ENCODE measurements around the gene HRNR.

Gene HRNR

GRCh38 chr1:152164517-152165136, 59.4 kb downstream of the HRNR start:
- Histone ChIP-seq H3K4me2 (ENCODE audit: insufficient read depth, low read length) (no peak overlapping the region), H3K9me3 (ENCODE audit: insufficient read depth, low read length, severe bottlenecking) (no peaks in the 10 kb centered on the region), H3K4me1 (ENCODE audit: insufficient read depth, low read length) (peaks cover 7% of the 10 kb centered on the region; the same call in 1 of the 2 replicates), H2AFZ (ENCODE audit: low read depth, low read length) (no peak overlapping the region), H4K20me1 (ENCODE audit: insufficient read depth, low read length) (no peaks in the 10 kb centered on the region), H3K27ac (ENCODE audit: low read length) (no peak overlapping the region), H3K27me3 (ENCODE audit: insufficient read depth, low read length, poor library complexity) (no peaks in the 10 kb centered on the region), H3K36me3 (ENCODE audit: insufficient read depth, low read length) (no peaks in the 10 kb centered on the region), H3K9ac (ENCODE audit: low read depth, low read length) (no peak overlapping the region), H3K79me2 (ENCODE audit: insufficient read depth, low read length) (no peaks in the 10 kb centered on the region), H3K4me3 (ENCODE audit: low read depth in 1 of 2, low read length in 2 of 2) (no peak overlapping the region)
- no peak for TF ChIP-seq EZH2 (IDR thresholded peaks at IDR 0.05; ENCODE audit: borderline replicate concordance, low read depth, low read length, severe bottlenecking)
- TF ChIP-seq, protein P1, sequence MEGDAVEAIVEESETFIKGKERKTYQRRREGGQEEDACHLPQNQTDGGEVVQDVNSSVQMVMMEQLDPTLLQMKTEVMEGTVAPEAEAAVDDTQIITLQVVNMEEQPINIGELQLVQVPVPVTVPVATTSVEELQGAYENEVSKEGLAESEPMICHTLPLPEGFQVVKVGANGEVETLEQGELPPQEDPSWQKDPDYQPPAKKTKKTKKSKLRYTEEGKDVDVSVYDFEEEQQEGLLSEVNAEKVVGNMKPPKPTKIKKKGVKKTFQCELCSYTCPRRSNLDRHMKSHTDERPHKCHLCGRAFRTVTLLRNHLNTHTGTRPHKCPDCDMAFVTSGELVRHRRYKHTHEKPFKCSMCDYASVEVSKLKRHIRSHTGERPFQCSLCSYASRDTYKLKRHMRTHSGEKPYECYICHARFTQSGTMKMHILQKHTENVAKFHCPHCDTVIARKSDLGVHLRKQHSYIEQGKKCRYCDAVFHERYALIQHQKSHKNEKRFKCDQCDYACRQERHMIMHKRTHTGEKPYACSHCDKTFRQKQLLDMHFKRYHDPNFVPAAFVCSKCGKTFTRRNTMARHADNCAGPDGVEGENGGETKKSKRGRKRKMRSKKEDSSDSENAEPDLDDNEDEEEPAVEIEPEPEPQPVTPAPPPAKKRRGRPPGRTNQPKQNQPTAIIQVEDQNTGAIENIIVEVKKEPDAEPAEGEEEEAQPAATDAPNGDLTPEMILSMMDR (IDR thresholded peaks at IDR 0.05; ENCODE audit: borderline replicate concordance, extremely low read depth, low read length, poor library complexity, severe bottlenecking): no peak
- no peak for DNase-seq
- ATAC-seq (ENCODE audit: insufficient read depth, low read depth): no peak

DNA sequence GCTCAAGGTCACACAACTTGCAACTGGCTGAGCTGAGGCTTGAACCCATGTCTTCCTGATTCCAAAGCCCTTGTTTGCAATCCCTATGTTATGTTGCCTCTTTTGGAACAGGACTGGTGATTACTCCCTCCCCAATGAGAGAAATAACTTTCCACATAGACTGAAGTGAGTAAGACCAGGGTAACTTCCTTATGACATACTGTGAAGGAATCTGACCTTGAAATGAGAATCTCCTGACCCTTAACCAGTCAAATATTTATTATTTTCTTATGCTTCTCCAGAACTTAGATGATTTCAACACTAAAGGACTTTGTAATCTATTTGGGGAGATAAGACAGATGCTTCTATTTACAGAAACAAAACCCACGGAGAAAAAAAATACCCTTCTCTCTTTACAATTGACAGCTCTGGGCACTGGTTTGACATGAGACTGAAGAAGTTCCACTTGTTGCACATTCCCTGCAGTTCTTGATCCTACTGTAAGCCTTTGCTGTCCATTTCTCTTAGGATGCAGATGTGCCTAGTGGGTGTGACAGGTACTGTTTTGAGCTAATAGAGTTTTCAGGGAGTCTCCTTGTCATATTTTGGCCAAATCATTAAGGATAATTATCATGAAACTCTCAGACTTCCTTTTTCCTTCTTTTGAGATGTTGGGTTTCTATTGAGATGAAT, 61.1 kb downstream of the HRNR start:
- no peaks in the 10 kb centered on the region for H3K9me3 ChIP-seq (ENCODE audit: insufficient read depth, low read length, severe bottlenecking)
- H3K9ac ChIP-seq (ENCODE audit: low read depth, low read length): no peak overlapping the region
- no peaks in the 10 kb centered on the region for H4K20me1 ChIP-seq (ENCODE audit: insufficient read depth, low read length)
- peaks cover 7% of the 10 kb centered on the region; the same call in 1 of the 2 replicates for H3K4me1 ChIP-seq (ENCODE audit: insufficient read depth, low read length)
- no peak overlapping the region for H3K27ac ChIP-seq (ENCODE audit: low read length)
- H2AFZ ChIP-seq (ENCODE audit: low read depth, low read length): no peak overlapping the region
- TF ChIP-seq EZH2 (IDR thresholded peaks at IDR 0.05; ENCODE audit: borderline replicate concordance, low read depth, low read length, severe bottlenecking): no peak
- TF ChIP-seq, protein P1 (IDR thresholded peaks at IDR 0.05; ENCODE audit: borderline replicate concordance, extremely low read depth, low read length, poor library complexity, severe bottlenecking): no peak
- no peak for DNase-seq
- peaks cover 3% of the 10 kb centered on the region for H3K27me3 ChIP-seq (ENCODE audit: insufficient read depth, low read length, poor library complexity)
- no peaks in the 10 kb centered on the region for H3K36me3 ChIP-seq (ENCODE audit: insufficient read depth, low read length)
- H3K4me2 ChIP-seq (ENCODE audit: insufficient read depth, low read length): no peak overlapping the region
- no peaks in the 10 kb centered on the region for H3K79me2 ChIP-seq (ENCODE audit: insufficient read depth, low read length)
- ATAC-seq (ENCODE audit: insufficient read depth, low read depth): no peak
- no peak overlapping the region for H3K4me3 ChIP-seq (ENCODE audit: low read depth in 1 of 2, low read length in 2 of 2)
